ENCODE measurements around the gene SRM. TPM values are rescaled to one million over a fixed set of nuclear protein-coding genes. Genes with fewer than 3 reads are reported as not detected.

SRM gene
- total and polyA plus RNA-seq, 2 donors (not counting 1 experiment from before 2014, with no cell fraction given) = 38.9 to 79.2 TPM

- no peaks in the 10 kb centered on the region for H3K4me1 ChIP-seq (ENCODE audit: control insufficient read depth in 2 of 2, insufficient read depth in 2 of 2, low read length in 2 of 2)
- TF ChIP-seq CTCF (IDR thresholded peaks at IDR 0.05) (no peak), EZH2 (IDR thresholded peaks at IDR 0.05; ENCODE audit: borderline replicate concordance, insufficient read depth, low read depth, low read length, poor library complexity, severe bottlenecking) (no peak)
- no peak for DNase-seq
- no peaks in the 10 kb centered on the region for H3K27me3 Mint-ChIP-seq
- H3K36me3 ChIP-seq (replicated peaks in 1 of 2; ENCODE audit: control extremely low read depth in 1 of 2, control insufficient read depth in 1 of 2, extremely low read depth in 1 of 2, insufficient read depth in 2 of 2, low read length in 1 of 2) = peaks cover 1 to 49% of the 10 kb centered on the region in 2 experiments
- intact Hi-C loops (cut with micrococcal nuclease) = no loop called here
- H4K20me1 ChIP-seq (ENCODE audit: control insufficient read depth, insufficient read depth, low read length, poor library complexity, severe bottlenecking) = no peaks in the 10 kb centered on the region
- no peak overlapping the region for H3K4me3 Mint-ChIP-seq
- H3K9me3 Mint-ChIP-seq (ENCODE audit: insufficient read depth) = no peaks in the 10 kb centered on the region
- no peak overlapping the region for H2AFZ ChIP-seq (ENCODE audit: insufficient read depth, low read depth, low read length, poor library complexity, severe bottlenecking)
- no peaks in the 10 kb centered on the region for H3K27me3 ChIP-seq (replicated peaks in 1 of 4; ENCODE audit: control extremely low read depth in 1 of 4, control insufficient read depth in 3 of 4, insufficient read depth in 4 of 4, low read length in 3 of 4)
- no peak overlapping the region for H3K27ac Mint-ChIP-seq
- ChIA-PET POLR2A (no interaction called here), CTCF (interaction anchor here (1.2 to 1.6 kb wide), 2 partner anchors 11 to 72 kb away, joined by 3 to 4 read pairs; no protein-coding TSS in a partner anchor)
- no peak overlapping the region for H3K27ac ChIP-seq (ENCODE audit: low read length in 2 of 2)
- 100% methylated on average over 2 of the region's 7 CpGs for WGBS (ENCODE audit: insufficient coverage)
- no peak overlapping the region for H3K4me2 ChIP-seq (replicated peaks; ENCODE audit: low read depth, low read length, poor library complexity, severe bottlenecking)
- ATAC-seq (ENCODE audit: low read depth) = no peak
- H3K79me2 ChIP-seq (ENCODE audit: control insufficient read depth, insufficient read depth, low read length) = no peaks in the 10 kb centered on the region
- H3K9ac ChIP-seq (ENCODE audit: low read length) = no peak overlapping the region
- H3K4me1 Mint-ChIP-seq = no peaks in the 10 kb centered on the region
- no peaks in the 10 kb centered on the region for H3K9me3 ChIP-seq (ENCODE audit: control extremely low read depth in 1 of 3, control insufficient read depth in 2 of 3, insufficient read depth in 1 of 3, low read length in 2 of 3)
- H3K4me3 ChIP-seq (ENCODE audit: control extremely low read depth in 1 of 5, extremely low read depth in 1 of 5, insufficient read depth in 1 of 5, low read depth in 2 of 5, low read length in 4 of 5) = no peak overlapping the region
Observed at GRCh38 chr1:11109047-11109760, 49.4 kb upstream of the SRM start.

- ChIA-PET POLR2A (no interaction called here), CTCF (interaction anchor here (0.6 to 1.4 kb wide), 3 partner anchors 9 to 538 kb away, joined by 3 to 4 read pairs (median 4); no protein-coding TSS in a partner anchor)
- Mint-ChIP-seq H3K27ac (no peak overlapping the region), H3K27me3 (no peaks in the 10 kb centered on the region), H3K4me1 (no peaks in the 10 kb centered on the region), H3K4me3 (no peak overlapping the region), H3K9me3 (ENCODE audit: insufficient read depth) (no peaks in the 10 kb centered on the region)
- no peaks in the 10 kb centered on the region for H3K79me2 ChIP-seq (ENCODE audit: control insufficient read depth, insufficient read depth, low read length)
- intact Hi-C loops (cut with micrococcal nuclease) = no loop called here
- no peak overlapping the region for H2AFZ ChIP-seq (ENCODE audit: insufficient read depth, low read depth, low read length, poor library complexity, severe bottlenecking)
- no peak overlapping the region for H3K27ac ChIP-seq (ENCODE audit: low read length in 2 of 2)
- H3K27me3 ChIP-seq (replicated peaks in 1 of 4; ENCODE audit: control extremely low read depth in 1 of 4, control insufficient read depth in 3 of 4, insufficient read depth in 4 of 4, low read length in 3 of 4) = no peaks in the 10 kb centered on the region
- H3K4me3 ChIP-seq (ENCODE audit: control extremely low read depth in 1 of 5, extremely low read depth in 1 of 5, insufficient read depth in 1 of 5, low read depth in 2 of 5, low read length in 4 of 5) = no peak overlapping the region
- H3K36me3 ChIP-seq (replicated peaks in 1 of 2; ENCODE audit: control extremely low read depth in 1 of 2, control insufficient read depth in 1 of 2, extremely low read depth in 1 of 2, insufficient read depth in 2 of 2, low read length in 1 of 2) = peaks cover 1 to 36% of the 10 kb centered on the region in 2 experiments
- no peaks in the 10 kb centered on the region for H3K9me3 ChIP-seq (ENCODE audit: control extremely low read depth in 1 of 3, control insufficient read depth in 2 of 3, insufficient read depth in 1 of 3, low read length in 2 of 3)
- no peak for TF ChIP-seq EZH2 (IDR thresholded peaks at IDR 0.05; ENCODE audit: borderline replicate concordance, insufficient read depth, low read depth, low read length, poor library complexity, severe bottlenecking)
- ATAC-seq (ENCODE audit: low read depth) (no peak), DNase-seq (no peak)
- no peaks in the 10 kb centered on the region for H3K4me1 ChIP-seq (ENCODE audit: control insufficient read depth in 2 of 2, insufficient read depth in 2 of 2, low read length in 2 of 2)
- no peak overlapping the region for H3K4me2 ChIP-seq (replicated peaks; ENCODE audit: low read depth, low read length, poor library complexity, severe bottlenecking)
- H3K9ac ChIP-seq (ENCODE audit: low read length) = no peak overlapping the region
- 97% methylated on average over 4 of the region's 5 CpGs for WGBS (ENCODE audit: insufficient coverage)
- H4K20me1 ChIP-seq (ENCODE audit: control insufficient read depth, insufficient read depth, low read length, poor library complexity, severe bottlenecking) = no peaks in the 10 kb centered on the region
Observed at GRCh38 chr1:11107599-11107998, 47.8 kb upstream of the SRM start.
